GM12878 (cell line): ENCODE data around the gene ZNF79. TPM values are rescaled to one million over a fixed set of nuclear protein-coding genes. Genes with fewer than 3 reads are reported as not detected.

Experiments
- ATAC-seq: fragments of 200-7000 bp; cut with Tn5 transposase; 3 replicates; pipeline ENCODE4 v1.9.1; 2020; ENCODE audit warnings: mild to moderate bottlenecking, moderate library complexity
- BruUV-seq: library from RNA; stranded (reverse); fragments of 400-500 nt; replicated peaks from 2 replicates; lab custom pipeline; 2021; lab: Mats Ljungman, UMichigan
- CTCF ChIA-PET: fragments of 300-600 bp; sonication (Branson Sonifier 250); formaldehyde crosslinking; extraction: SDS; loops from one replicate; lab custom pipeline; 2021; ENCODE audit warnings: inconsistent platforms; lab: Yijun Ruan, JAX
- POLR2A ChIA-PET: fragments of 350-600 bp; formaldehyde crosslinking; extraction: SDS; loops from one replicate; lab custom pipeline; 2021; ENCODE audit warnings: inconsistent platforms; lab: Charles Lee
- RAD21 ChIA-PET: fragments of 300-600 bp; sonication (Branson Sonifier 250); formaldehyde crosslinking; loops from one replicate; lab custom pipeline; 2023; ENCODE audit warnings: antibody characterized with exemption; ENCODE audit not compliant: unreplicated experiment; lab: Charles Lee
- SMC1A ChIA-PET: fragments of 300-600 bp; sonication (Branson Sonifier 250); formaldehyde crosslinking; loops from one replicate; lab custom pipeline; 2023; ENCODE audit not compliant: unreplicated experiment, uncharacterized antibody; lab: Charles Lee
- DNase-seq: peaks from one replicate; pipeline ENCODE4 v3.0.0-alpha.2; 2011; ENCODE audit warnings: low read depth, low spot score
- FAIRE-seq: peaks from 3 replicates; lab custom pipeline; 2011; peaks lifted over from hg19 to GRCh38; lab: Jason Lieb, UNC
- H2AFZ ChIP-seq: 2 replicates; pipeline ENCODE4 v1.6.0; 2011; ENCODE audit warnings: low read depth, low read length, control low read depth; ENCODE audit not compliant: control insufficient read depth
- H3K27ac ChIP-seq: 2 replicates; pipeline ENCODE4 v1.5.1; 2011; ENCODE audit warnings: control low read depth; ENCODE audit not compliant: control insufficient read depth, insufficient read depth
- H3K27me3 ChIP-seq, 2 experiments: replicated peaks in 1 of 2; 2 replicates each; pipeline versions ENCODE4 v1.6.0 to v1.6.1; 2011; ENCODE audit warnings: low read length in 1 of 2; ENCODE audit not compliant: control insufficient read depth in 2 of 2, insufficient read depth in 2 of 2
- H3K36me3 ChIP-seq, 2 experiments: 2 replicates each; pipeline ENCODE4 v1.5.1; 2011; ENCODE audit warnings: low read length in 1 of 2; ENCODE audit not compliant: control insufficient read depth in 2 of 2, insufficient read depth in 2 of 2
- H3K4me1 ChIP-seq: 2 replicates; pipeline ENCODE4 v1.6.1; 2011; ENCODE audit warnings: mild to moderate bottlenecking, low read length, moderate library complexity, mixed read lengths; ENCODE audit not compliant: control insufficient read depth, insufficient read depth
- H3K4me2 ChIP-seq: 2 replicates; pipeline ENCODE4 v1.6.0; 2011; ENCODE audit warnings: control low read depth; ENCODE audit not compliant: control insufficient read depth, insufficient read depth
- H3K4me3 ChIP-seq: fragments of 200-600 bp; sonication (generic); 2 replicates; pipeline ENCODE4 v1.5.1; 2016
- H3K79me2 ChIP-seq: 2 replicates; pipeline ENCODE4 v1.6.0; 2011; ENCODE audit warnings: low read length; ENCODE audit not compliant: control insufficient read depth, insufficient read depth
- H3K9ac ChIP-seq: 2 replicates; pipeline ENCODE4 v1.8.0; 2011; ENCODE audit warnings: low read length, control low read depth, mixed read lengths; ENCODE audit not compliant: control insufficient read depth, insufficient read depth
- H3K9me3 ChIP-seq: replicated peaks from 3 replicates; pipeline ENCODE4 v1.5.1; 2011; ENCODE audit warnings: mild to moderate bottlenecking, low read length; ENCODE audit not compliant: control insufficient read depth, insufficient read depth
- H4K20me1 ChIP-seq: 2 replicates; pipeline ENCODE4 v1.6.0; 2011; ENCODE audit not compliant: control insufficient read depth, insufficient read depth
- BACH1 ChIP-seq: fragments of 450-650 bp; IDR thresholded peaks from 2 replicates; pipeline ENCODE4 v1.6.1; 2017; ENCODE audit warnings: mild to moderate bottlenecking, borderline replicate concordance
- NBN ChIP-seq: fragments of 450-650 bp; IDR thresholded peaks from 2 replicates; pipeline ENCODE4 v1.6.1; 2016
- RELA ChIP-seq: fragments of 450-650 bp; IDR thresholded peaks from 2 replicates; pipeline ENCODE4 v1.8.0; 2014; ENCODE audit warnings: borderline replicate concordance; ENCODE audit not compliant: partially characterized antibody
- TBL1XR1 ChIP-seq: IDR thresholded peaks from 2 replicates; pipeline ENCODE4 v1.6.1; 2012; ENCODE audit warnings: low read depth, low read length, improper control_type of control experiment
- USF2 ChIP-seq: IDR thresholded peaks from 2 replicates; pipeline ENCODE4 v1.6.1; 2011; ENCODE audit warnings: low read depth, low read length, improper control_type of control experiment, borderline replicate concordance
- ZBTB33 ChIP-seq: fragments of 450-650 bp; IDR thresholded peaks from 2 replicates; pipeline ENCODE4 v1.6.1; 2017; ENCODE audit warnings: mild to moderate bottlenecking
- WGBS: methylation state at CpG from one replicate; pipeline ENCODE4 v1.1.6; 2016; ENCODE audit warnings: low lambda C conversion rate; ENCODE audit not compliant: insufficient replicate concordance, insufficient coverage; ENCODE audit errors: missing lambda C conversion rate; 5-methylcytosine and 5-hydroxymethylcytosine counted together
- in situ Hi-C: fragments of 300-500 bp; cut with MboI; formaldehyde crosslinking; loops from 9 replicates; pipeline ENCODE4 v1.14.3; 2018; ENCODE audit warnings: mixed read lengths
- intact Hi-C: fragments of 100-400 bp; cut with micrococcal nuclease; formaldehyde crosslinking; loops from one replicate; pipeline ENCODE4 v1.14.2; 2022; ENCODE audit not compliant: unreplicated experiment
- polyA plus RNA-seq, 11 experiments: library from polyadenylated mRNA; depleted of rRNA in 4 of 11; unstranded in 6 of 11; stranded (reverse) in 5 of 11; fragments of >200 nt; fragmentation: Nextera tagmentation in 4 of 11; fragmentation: Illumina TruSeq in 1 of 11; extraction: Ambion mirVana in 4 of 11; extraction: Trizol in 1 of 11; gene quantifications; 1 replicate in 1 of 11; 2 replicates in 10 of 11; pipeline versions ENCODE4 v1.2.1 to v1.2.3, GENCODE V29; 2011 to 2016; ENCODE audit warnings: inconsistent platforms in 2 of 11, missing spikeins in 2 of 11, low read depth in 1 of 11
- total RNA-seq, 4 experiments: library from RNA; depleted of rRNA in 3 of 4; stranded (reverse); fragments of >200 nt in 3 of 4; fragmentation: Illumina TruSeq in 1 of 4; extraction: Trizol in 1 of 4; gene quantifications; 2 replicates each; pipeline versions ENCODE4 v1.2.1 to v1.2.3, GENCODE V29; 2013 to 2021
- TF ChIP-seq, protein P1 (sequence below): IDR thresholded peaks from 2 replicates; pipeline ENCODE4 v1.6.1; 2011; ENCODE audit warnings: borderline replicate concordance, low read depth, mild to moderate bottlenecking, moderate library complexity, mixed read lengths, low read length; ENCODE audit not compliant: insufficient read depth; ENCODE audit errors: extremely low read length
- TF ChIP-seq, protein P2 (sequence below): fragments of 450-650 bp; IDR thresholded peaks from 2 replicates; pipeline ENCODE4 v1.6.1; 2017; ENCODE audit warnings: mild to moderate bottlenecking, moderate library complexity
- TF ChIP-seq, protein P3 (sequence below): fragments of 450-650 bp; IDR thresholded peaks from 2 replicates; pipeline ENCODE4 v1.6.1; 2016; ENCODE audit warnings: mild to moderate bottlenecking, moderate library complexity, borderline replicate concordance

ZNF79 gene
- total and polyA plus RNA-seq, 10 of the 15 experiments (the other 5 are each of a cell fraction or from before 2014, with no cell fraction given): 1.8 to 14.1 (median 11.7) TPM

DNA sequence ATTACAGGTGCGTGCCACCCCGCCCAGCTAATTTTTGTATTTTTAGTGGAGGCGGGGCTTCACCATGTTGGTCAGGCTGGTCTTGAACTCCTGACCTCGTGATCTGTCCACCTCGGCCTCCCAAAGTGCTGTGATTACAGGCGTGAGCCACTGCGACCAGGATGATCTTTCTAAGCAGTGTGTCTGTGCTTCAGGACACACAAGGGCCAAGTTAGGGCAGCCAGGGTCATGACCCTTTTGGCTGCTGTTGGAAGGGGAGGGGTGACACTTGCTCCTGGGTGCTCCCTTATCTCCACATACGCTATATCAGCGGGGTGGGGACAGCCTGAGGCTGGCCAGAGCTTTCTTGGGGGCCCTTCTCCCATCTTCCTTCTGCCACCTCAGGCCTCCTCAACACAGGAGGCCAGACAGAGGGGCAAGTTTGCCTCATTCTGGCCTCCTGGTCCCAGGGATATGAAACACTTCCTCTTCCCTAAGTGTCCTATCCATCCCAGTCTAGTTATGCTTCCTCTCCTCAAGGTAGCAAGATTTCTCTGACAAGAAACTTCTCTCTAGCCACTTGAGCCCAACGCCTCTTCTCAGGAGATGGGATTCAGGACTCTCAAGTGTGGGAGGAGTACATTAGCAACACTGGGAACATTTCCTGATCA is 1.9 kb upstream of the ZNF79 start:
- CTCF ChIA-PET: interaction anchor here (0.8 to 1.8 kb wide), 4 partner anchors 33 to 207 kb away, joined by 3 to 6 read pairs (median 4); no protein-coding TSS in a partner anchor
- peaks cover 13% of the 10 kb centered on the region for H3K4me1 ChIP-seq
- no peaks in the 10 kb centered on the region for H3K9me3 ChIP-seq
- POLR2A ChIA-PET: interaction anchor here (1.2 to 2.8 kb wide), 2 partner anchors 25 to 29 kb away, joined by 5 to 26 read pairs; partner anchors contain the start of genes LRSAM1, RPL12 and SLC2A8
- DNase-seq (no peak), ATAC-seq (no peak), FAIRE-seq (no peak)
- no peaks in the 10 kb centered on the region for H4K20me1 ChIP-seq
- WGBS: 96% methylated on average over 10 of the region's 10 CpGs
- 0 out of 2 replicates have a peak overlapping the region, but pooled peaks have one; percentile 90 for H3K4me3 ChIP-seq
- H3K79me2 ChIP-seq: peaks cover 42% of the 10 kb centered on the region
- H2AFZ ChIP-seq: no peak overlapping the region
- BruUV-seq: no TSS peak
- SMC1A ChIA-PET: interaction anchor here (1.2 to 2.0 kb wide), 4 partner anchors 25 to 482 kb away, joined by 3 to 4 read pairs (median 4); partner anchors contain the start of gene SLC2A8
- RAD21 ChIA-PET: interaction anchor here (1.2 kb wide), 1 partner anchor 26 kb away, joined by 3 read pairs; no protein-coding TSS in a partner anchor
- H3K9ac ChIP-seq: peak overlapping the region; percentile 99; the same call in 1 of the 2 replicates
- intact Hi-C loops (loop anchor here (5.0 to 10.0 kb wide), 2 partner anchors 110 to 477 kb away; no protein-coding TSS in a partner anchor), in situ Hi-C loops (no loop called here)
- no peaks in the 10 kb centered on the region for H3K36me3 ChIP-seq
- H3K4me2 ChIP-seq: peak overlapping the region; percentile 92
- no peaks in the 10 kb centered on the region for H3K27me3 ChIP-seq
- no peak overlapping the region for H3K27ac ChIP-seq
- TF ChIP-seq ZBTB33 (no peak), RELA (no peak), BACH1 (no peak), TBL1XR1 (no peak), USF2 (no peak), NBN (no peak)
- TF ChIP-seq, protein P1, sequence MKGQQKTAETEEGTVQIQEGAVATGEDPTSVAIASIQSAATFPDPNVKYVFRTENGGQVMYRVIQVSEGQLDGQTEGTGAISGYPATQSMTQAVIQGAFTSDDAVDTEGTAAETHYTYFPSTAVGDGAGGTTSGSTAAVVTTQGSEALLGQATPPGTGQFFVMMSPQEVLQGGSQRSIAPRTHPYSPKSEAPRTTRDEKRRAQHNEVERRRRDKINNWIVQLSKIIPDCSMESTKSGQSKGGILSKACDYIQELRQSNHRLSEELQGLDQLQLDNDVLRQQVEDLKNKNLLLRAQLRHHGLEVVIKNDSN: no peak
- TF ChIP-seq, protein P2, sequence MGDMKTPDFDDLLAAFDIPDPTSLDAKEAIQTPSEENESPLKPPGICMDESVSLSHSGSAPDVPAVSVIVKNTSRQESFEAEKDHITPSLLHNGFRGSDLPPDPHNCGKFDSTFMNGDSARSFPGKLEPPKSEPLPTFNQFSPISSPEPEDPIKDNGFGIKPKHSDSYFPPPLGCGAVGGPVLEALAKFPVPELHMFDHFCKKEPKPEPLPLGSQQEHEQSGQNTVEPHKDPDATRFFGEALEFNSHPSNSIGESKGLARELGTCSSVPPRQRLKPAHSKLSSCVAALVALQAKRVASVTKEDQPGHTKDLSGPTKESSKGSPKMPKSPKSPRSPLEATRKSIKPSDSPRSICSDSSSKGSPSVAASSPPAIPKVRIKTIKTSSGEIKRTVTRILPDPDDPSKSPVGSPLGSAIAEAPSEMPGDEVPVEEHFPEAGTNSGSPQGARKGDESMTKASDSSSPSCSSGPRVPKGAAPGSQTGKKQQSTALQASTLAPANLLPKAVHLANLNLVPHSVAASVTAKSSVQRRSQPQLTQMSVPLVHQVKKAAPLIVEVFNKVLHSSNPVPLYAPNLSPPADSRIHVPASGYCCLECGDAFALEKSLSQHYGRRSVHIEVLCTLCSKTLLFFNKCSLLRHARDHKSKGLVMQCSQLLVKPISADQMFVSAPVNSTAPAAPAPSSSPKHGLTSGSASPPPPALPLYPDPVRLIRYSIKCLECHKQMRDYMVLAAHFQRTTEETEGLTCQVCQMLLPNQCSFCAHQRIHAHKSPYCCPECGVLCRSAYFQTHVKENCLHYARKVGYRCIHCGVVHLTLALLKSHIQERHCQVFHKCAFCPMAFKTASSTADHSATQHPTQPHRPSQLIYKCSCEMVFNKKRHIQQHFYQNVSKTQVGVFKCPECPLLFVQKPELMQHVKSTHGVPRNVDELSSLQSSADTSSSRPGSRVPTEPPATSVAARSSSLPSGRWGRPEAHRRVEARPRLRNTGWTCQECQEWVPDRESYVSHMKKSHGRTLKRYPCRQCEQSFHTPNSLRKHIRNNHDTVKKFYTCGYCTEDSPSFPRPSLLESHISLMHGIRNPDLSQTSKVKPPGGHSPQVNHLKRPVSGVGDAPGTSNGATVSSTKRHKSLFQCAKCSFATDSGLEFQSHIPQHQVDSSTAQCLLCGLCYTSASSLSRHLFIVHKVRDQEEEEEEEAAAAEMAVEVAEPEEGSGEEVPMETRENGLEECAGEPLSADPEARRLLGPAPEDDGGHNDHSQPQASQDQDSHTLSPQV: no peak
- TF ChIP-seq, protein P3, sequence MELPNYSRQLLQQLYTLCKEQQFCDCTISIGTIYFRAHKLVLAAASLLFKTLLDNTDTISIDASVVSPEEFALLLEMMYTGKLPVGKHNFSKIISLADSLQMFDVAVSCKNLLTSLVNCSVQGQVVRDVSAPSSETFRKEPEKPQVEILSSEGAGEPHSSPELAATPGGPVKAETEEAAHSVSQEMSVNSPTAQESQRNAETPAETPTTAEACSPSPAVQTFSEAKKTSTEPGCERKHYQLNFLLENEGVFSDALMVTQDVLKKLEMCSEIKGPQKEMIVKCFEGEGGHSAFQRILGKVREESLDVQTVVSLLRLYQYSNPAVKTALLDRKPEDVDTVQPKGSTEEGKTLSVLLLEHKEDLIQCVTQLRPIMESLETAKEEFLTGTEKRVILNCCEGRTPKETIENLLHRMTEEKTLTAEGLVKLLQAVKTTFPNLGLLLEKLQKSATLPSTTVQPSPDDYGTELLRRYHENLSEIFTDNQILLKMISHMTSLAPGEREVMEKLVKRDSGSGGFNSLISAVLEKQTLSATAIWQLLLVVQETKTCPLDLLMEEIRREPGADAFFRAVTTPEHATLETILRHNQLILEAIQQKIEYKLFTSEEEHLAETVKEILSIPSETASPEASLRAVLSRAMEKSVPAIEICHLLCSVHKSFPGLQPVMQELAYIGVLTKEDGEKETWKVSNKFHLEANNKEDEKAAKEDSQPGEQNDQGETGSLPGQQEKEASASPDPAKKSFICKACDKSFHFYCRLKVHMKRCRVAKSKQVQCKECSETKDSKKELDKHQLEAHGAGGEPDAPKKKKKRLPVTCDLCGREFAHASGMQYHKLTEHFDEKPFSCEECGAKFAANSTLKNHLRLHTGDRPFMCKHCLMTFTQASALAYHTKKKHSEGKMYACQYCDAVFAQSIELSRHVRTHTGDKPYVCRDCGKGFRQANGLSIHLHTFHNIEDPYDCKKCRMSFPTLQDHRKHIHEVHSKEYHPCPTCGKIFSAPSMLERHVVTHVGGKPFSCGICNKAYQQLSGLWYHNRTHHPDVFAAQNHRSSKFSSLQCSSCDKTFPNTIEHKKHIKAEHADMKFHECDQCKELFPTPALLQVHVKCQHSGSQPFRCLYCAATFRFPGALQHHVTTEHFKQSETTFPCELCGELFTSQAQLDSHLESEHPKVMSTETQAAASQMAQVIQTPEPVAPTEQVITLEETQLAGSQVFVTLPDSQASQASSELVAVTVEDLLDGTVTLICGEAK: no peak
